AG09309 (cell line): ENCODE data around the gene TAS2R10.
"Not testable (repeated sequence)": the region's sequence is repeated elsewhere in the genome, so short reads cannot be mapped to it uniquely, and the experiment has no call there.

ENCODE experiments used
- DNase-seq: peaks from one replicate; pipeline ENCODE4 v3.0.0-alpha.2; 2010; ENCODE audit warnings: low read depth
- H3K4me3 ChIP-seq: 2 replicates; pipeline ENCODE4 v1.5.1; 2011; ENCODE audit warnings: mild to moderate bottlenecking, low read depth, low read length, moderate library complexity; ENCODE audit not compliant: control insufficient read depth
- TF ChIP-seq, protein P1 (sequence below): IDR thresholded peaks from 2 replicates; pipeline ENCODE4 v1.5.1; 2011; ENCODE audit warnings: mild to moderate bottlenecking, low read depth, low read length, inconsistent platforms; ENCODE audit not compliant: insufficient read depth, control insufficient read depth; ENCODE audit errors: missing control alignments

Gene TAS2R10

DNA sequence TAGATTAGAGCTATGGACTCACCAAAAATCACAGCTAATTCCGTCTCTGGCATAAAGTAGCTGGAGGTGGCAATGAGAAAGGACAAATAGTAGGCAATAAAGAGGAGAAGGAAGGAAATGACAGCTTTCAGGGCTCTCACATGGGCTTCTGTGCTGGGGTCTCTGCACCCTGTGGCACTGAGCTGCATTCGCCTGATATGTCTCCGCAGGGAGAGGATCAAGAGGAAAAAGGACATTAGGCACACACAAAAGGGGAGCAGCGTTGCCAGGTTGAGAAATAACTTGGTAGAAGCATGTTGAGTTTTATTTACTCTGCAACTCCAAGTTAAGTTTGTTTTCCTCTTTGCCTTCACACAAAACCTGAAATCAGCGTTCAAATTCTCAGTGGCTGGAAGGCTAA lies 24.4 kb downstream of the TAS2R10 start:
- no peak for DNase-seq
- no peak overlapping the region for H3K4me3 ChIP-seq
- TF ChIP-seq, protein P1, sequence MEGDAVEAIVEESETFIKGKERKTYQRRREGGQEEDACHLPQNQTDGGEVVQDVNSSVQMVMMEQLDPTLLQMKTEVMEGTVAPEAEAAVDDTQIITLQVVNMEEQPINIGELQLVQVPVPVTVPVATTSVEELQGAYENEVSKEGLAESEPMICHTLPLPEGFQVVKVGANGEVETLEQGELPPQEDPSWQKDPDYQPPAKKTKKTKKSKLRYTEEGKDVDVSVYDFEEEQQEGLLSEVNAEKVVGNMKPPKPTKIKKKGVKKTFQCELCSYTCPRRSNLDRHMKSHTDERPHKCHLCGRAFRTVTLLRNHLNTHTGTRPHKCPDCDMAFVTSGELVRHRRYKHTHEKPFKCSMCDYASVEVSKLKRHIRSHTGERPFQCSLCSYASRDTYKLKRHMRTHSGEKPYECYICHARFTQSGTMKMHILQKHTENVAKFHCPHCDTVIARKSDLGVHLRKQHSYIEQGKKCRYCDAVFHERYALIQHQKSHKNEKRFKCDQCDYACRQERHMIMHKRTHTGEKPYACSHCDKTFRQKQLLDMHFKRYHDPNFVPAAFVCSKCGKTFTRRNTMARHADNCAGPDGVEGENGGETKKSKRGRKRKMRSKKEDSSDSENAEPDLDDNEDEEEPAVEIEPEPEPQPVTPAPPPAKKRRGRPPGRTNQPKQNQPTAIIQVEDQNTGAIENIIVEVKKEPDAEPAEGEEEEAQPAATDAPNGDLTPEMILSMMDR: no peak

DNA sequence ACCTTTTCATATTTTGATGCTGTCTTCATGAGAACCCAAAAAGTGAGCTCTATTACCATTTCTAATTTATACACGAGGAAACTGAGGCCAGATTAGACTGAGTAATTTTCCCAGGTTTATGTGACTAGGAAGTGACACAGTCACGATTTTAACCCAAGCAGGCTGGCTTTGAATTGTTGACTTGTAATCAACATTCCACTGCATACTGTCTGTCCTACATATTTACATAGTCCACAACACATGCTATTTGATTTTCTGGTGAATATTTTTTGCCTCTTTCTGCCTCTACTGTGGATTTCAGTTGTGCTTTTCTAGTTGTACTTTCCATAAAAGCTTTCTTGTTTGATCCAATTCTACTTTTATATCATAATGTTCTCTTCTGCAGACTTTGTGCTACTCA lies 31.9 kb downstream of the TAS2R10 start:
- TF ChIP-seq, protein P1: no peak
- DNase-seq: no peak

DNA sequence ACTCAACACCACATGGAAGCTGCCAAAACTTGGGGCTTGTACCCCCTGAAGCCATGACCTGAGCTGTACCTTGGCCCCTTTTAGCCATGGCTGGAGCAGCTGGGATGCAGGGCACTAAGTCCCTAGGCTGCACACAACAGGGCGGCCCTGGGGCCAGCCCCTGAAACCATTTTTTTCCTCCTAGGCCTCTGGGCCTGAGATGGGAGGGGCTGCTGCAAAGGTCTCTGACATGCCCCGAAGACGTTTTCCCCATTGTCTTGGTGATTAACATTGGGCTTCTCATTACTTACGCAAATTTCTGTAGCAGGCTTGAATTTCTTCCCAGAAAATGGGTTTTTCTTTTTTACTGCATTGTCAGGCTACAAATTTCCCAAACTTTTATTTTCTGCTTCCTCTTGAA lies 34.4 kb downstream of the TAS2R10 start:
- H3K4me3 ChIP-seq, DNase-seq: not testable (repeated sequence)

More for the DNA sequence above, 31.9 kb downstream of the TAS2R10 start:
- H3K4me3 ChIP-seq: no peak overlapping the region

DNA sequence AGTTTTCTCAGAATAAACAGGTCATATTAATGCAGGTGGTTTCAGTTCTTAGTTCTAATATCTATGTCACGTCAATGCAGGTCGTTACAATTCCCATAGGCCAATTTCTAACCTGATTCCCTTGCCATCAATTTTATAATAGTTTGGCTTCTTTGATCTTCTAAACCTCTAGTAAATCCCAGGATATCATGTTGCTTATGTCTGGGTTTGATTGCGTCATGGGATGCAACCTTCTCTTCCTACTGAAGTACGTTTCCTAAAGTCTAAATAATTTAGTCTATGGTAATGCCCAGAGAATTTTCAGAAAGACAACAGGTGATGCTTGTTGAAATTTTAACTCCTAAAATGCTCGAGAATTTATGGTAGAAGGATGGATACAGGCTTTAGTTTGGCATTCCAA lies 42.9 kb downstream of the TAS2R10 start:
- H3K4me3 ChIP-seq: no peak overlapping the region
- no peak for DNase-seq
- TF ChIP-seq, protein P1: no peak

DNA sequence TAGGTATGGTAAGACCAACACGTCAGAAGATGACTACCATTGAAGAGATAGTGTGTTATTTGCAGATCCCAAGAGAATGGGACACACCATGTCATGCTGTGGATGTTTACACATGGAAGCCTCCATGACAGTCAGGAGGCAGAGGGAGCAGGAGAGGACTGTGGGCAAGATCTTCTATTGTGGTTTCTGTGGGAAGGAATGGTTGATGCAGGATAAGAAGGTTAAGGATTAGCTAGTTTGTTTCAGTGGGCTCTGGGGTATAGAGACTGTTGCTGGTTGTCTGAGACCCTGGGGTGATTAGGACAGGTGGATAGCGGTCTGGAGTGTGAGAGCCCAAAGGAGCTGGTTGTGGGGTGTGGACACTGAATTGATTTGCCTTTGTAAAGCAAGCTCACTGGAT lies 47.1 kb downstream of the TAS2R10 start:
- no peak overlapping the region for H3K4me3 ChIP-seq
- TF ChIP-seq, protein P1: no peak
- no peak for DNase-seq
